ENCODE results near the gene CCDC88B. TPM values are rescaled to one million over a fixed set of nuclear protein-coding genes. Genes with fewer than 3 reads are reported as not detected.

The CCDC88B gene
- total RNA-seq, 1 experiment from 2014 or later = 14.7 TPM

DNA sequence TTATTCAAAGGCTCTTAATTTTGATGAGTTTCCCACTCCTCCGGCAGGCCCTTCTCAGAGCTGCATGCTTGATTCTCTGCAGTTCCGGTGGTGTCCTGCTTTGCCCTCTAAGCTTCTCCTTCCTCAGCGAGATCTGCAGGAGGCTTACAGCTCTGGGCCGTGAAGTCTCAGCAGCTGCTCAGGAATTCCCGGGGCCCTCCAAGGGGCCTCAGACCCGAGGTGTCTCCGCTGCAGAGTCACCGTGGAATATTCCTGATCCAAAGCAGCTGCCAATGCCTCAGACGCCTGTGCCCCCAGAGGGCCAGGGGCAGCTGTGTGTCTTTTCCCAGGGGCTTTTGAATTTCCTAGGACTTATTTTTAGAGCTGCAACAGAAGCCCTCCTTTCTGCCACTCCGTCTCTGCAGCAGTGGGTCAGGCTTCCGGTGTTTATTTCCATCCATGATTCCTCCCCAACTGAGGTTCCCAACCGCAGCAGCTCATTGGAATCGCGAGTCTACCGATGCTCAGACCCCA lies 56.1 kb downstream of the CCDC88B start:
- BruUV-seq (replicated peaks) = no TSS peak
- TF ChIP-seq EGR1 (IDR thresholded peaks at IDR 0.05; ENCODE audit: low read depth) (no peak), SRF (IDR thresholded peaks at IDR 0.05; ENCODE audit: low read depth) (no peak), POLR2AphosphoS5 (IDR thresholded peaks at IDR 0.05; ENCODE audit: low read depth, low read length) (no peak), EZH2phosphoT487 (IDR thresholded peaks at IDR 0.05; ENCODE audit: borderline replicate concordance) (no peak), YY1 (IDR thresholded peaks at IDR 0.05; ENCODE audit: extremely low read depth, insufficient replicate concordance, low read depth, low read length) (no peak), CEBPB (IDR thresholded peaks at IDR 0.05; ENCODE audit: low read depth) (no peak), RAD21 (IDR thresholded peaks at IDR 0.05; ENCODE audit: low read depth) (no peak), FOSL1 (IDR thresholded peaks at IDR 0.05; ENCODE audit: low read depth) (no peak)
- TF ChIP-seq, protein P1, sequence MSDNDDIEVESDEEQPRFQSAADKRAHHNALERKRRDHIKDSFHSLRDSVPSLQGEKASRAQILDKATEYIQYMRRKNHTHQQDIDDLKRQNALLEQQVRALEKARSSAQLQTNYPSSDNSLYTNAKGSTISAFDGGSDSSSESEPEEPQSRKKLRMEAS (IDR thresholded peaks at IDR 0.05) = no peak
- TF ChIP-seq, protein P2, sequence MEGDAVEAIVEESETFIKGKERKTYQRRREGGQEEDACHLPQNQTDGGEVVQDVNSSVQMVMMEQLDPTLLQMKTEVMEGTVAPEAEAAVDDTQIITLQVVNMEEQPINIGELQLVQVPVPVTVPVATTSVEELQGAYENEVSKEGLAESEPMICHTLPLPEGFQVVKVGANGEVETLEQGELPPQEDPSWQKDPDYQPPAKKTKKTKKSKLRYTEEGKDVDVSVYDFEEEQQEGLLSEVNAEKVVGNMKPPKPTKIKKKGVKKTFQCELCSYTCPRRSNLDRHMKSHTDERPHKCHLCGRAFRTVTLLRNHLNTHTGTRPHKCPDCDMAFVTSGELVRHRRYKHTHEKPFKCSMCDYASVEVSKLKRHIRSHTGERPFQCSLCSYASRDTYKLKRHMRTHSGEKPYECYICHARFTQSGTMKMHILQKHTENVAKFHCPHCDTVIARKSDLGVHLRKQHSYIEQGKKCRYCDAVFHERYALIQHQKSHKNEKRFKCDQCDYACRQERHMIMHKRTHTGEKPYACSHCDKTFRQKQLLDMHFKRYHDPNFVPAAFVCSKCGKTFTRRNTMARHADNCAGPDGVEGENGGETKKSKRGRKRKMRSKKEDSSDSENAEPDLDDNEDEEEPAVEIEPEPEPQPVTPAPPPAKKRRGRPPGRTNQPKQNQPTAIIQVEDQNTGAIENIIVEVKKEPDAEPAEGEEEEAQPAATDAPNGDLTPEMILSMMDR (IDR thresholded peaks at IDR 0.05 in 2 of 3, conservative IDR thresholded peaks at IDR 0.05 in 1 of 3; ENCODE audit: borderline replicate concordance in 1 of 3, insufficient read depth in 1 of 3, low read depth in 2 of 3, low read length in 2 of 3) = no peak
- TF ChIP-seq, protein P3, sequence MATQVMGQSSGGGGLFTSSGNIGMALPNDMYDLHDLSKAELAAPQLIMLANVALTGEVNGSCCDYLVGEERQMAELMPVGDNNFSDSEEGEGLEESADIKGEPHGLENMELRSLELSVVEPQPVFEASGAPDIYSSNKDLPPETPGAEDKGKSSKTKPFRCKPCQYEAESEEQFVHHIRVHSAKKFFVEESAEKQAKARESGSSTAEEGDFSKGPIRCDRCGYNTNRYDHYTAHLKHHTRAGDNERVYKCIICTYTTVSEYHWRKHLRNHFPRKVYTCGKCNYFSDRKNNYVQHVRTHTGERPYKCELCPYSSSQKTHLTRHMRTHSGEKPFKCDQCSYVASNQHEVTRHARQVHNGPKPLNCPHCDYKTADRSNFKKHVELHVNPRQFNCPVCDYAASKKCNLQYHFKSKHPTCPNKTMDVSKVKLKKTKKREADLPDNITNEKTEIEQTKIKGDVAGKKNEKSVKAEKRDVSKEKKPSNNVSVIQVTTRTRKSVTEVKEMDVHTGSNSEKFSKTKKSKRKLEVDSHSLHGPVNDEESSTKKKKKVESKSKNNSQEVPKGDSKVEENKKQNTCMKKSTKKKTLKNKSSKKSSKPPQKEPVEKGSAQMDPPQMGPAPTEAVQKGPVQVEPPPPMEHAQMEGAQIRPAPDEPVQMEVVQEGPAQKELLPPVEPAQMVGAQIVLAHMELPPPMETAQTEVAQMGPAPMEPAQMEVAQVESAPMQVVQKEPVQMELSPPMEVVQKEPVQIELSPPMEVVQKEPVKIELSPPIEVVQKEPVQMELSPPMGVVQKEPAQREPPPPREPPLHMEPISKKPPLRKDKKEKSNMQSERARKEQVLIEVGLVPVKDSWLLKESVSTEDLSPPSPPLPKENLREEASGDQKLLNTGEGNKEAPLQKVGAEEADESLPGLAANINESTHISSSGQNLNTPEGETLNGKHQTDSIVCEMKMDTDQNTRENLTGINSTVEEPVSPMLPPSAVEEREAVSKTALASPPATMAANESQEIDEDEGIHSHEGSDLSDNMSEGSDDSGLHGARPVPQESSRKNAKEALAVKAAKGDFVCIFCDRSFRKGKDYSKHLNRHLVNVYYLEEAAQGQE (IDR thresholded peaks at IDR 0.05; ENCODE audit: low read depth) = no peak
- TF ChIP-seq, protein P4, sequence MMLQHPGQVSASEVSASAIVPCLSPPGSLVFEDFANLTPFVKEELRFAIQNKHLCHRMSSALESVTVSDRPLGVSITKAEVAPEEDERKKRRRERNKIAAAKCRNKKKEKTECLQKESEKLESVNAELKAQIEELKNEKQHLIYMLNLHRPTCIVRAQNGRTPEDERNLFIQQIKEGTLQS (IDR thresholded peaks at IDR 0.05) = no peak
- TF ChIP-seq, protein P5, sequence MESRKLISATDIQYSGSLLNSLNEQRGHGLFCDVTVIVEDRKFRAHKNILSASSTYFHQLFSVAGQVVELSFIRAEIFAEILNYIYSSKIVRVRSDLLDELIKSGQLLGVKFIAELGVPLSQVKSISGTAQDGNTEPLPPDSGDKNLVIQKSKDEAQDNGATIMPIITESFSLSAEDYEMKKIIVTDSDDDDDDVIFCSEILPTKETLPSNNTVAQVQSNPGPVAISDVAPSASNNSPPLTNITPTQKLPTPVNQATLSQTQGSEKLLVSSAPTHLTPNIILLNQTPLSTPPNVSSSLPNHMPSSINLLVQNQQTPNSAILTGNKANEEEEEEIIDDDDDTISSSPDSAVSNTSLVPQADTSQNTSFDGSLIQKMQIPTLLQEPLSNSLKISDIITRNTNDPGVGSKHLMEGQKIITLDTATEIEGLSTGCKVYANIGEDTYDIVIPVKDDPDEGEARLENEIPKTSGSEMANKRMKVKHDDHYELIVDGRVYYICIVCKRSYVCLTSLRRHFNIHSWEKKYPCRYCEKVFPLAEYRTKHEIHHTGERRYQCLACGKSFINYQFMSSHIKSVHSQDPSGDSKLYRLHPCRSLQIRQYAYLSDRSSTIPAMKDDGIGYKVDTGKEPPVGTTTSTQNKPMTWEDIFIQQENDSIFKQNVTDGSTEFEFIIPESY (IDR thresholded peaks at IDR 0.05; ENCODE audit: extremely low read depth, insufficient replicate concordance, low read length) = no peak
- ChIA-PET RAD21 (ENCODE audit: low non-redundant PET in 1 of 2, low total read pairs in 2 of 2, uncharacterized antibody in 2 of 2, unreplicated experiment in 2 of 2) (no interaction called here), POLR2A (no interaction called here), CTCF (no interaction called here)
- Histone ChIP-seq H3K4me2 (ENCODE audit: low read length) (no peak overlapping the region), H4K20me1 (ENCODE audit: insufficient read depth) (no peaks in the 10 kb centered on the region), H3K79me2 (ENCODE audit: insufficient read depth, low read length) (no peaks in the 10 kb centered on the region), H3K9ac (ENCODE audit: low read length) (no peak overlapping the region), H3K4me1 (ENCODE audit: control insufficient read depth in 1 of 2, insufficient read depth in 2 of 2, low read length in 2 of 2) (peaks cover 6 to 12% of the 10 kb centered on the region in 2 experiments), H3K9me3 (ENCODE audit: control insufficient read depth in 1 of 2, insufficient read depth in 1 of 2, low read depth in 1 of 2, low read length in 2 of 2) (no peaks in the 10 kb centered on the region), H3K9me2 (ENCODE audit: insufficient read depth) (no peaks in the 10 kb centered on the region), H3K4me3 (replicated peaks in 1 of 2; ENCODE audit: low read depth in 1 of 2, low read length in 2 of 2) (no peak overlapping the region), H2AFZ (ENCODE audit: low read depth, low read length, poor library complexity, severe bottlenecking) (no peak overlapping the region), H3K27ac (ENCODE audit: low read depth, low read length) (no peak overlapping the region), H3K36me3 (ENCODE audit: control insufficient read depth in 1 of 2, insufficient read depth in 2 of 2, low read length in 2 of 2) (no peaks in the 10 kb centered on the region), H3K27me3 (ENCODE audit: insufficient read depth, low read length) (no peaks in the 10 kb centered on the region)
- ATAC-seq (no peak), DNase-seq (ENCODE audit: low read depth, low spot score) (no peak)
- intact Hi-C loops (cut with micrococcal nuclease) = no loop called here

Measured in HCT116 (cell line).